Stimulated activated CD4-positive, alpha-beta T cell treated with anti-CD3 and anti-CD28 coated beads, Interleukin-15, amount 100 ng/mL, for 48 hours (primary cell): ENCODE results near the gene FMO1.
"Not testable (repeated sequence)": the region's sequence is repeated elsewhere in the genome, so short reads cannot be mapped to it uniquely, and the experiment has no call there.

Experiments used
- DNase-seq, 2 donors: peaks; one replicate each; pipeline ENCODE4 v3.0.0-alpha.2; 2020; ENCODE audit warnings: low read depth in 2 of 2

FMO1 gene, protein sequence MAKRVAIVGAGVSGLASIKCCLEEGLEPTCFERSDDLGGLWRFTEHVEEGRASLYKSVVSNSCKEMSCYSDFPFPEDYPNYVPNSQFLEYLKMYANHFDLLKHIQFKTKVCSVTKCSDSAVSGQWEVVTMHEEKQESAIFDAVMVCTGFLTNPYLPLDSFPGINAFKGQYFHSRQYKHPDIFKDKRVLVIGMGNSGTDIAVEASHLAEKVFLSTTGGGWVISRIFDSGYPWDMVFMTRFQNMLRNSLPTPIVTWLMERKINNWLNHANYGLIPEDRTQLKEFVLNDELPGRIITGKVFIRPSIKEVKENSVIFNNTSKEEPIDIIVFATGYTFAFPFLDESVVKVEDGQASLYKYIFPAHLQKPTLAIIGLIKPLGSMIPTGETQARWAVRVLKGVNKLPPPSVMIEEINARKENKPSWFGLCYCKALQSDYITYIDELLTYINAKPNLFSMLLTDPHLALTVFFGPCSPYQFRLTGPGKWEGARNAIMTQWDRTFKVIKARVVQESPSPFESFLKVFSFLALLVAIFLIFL

GRCh38 chr1:171248302-171248701 is at the start of gene FMO1:
Gene FMO1, plus strand, starts transcription at chr1:171248494. Its CDS starts 9,594 bp downstream, at chr1:171258088.
- no peak for DNase-seq

DNA sequence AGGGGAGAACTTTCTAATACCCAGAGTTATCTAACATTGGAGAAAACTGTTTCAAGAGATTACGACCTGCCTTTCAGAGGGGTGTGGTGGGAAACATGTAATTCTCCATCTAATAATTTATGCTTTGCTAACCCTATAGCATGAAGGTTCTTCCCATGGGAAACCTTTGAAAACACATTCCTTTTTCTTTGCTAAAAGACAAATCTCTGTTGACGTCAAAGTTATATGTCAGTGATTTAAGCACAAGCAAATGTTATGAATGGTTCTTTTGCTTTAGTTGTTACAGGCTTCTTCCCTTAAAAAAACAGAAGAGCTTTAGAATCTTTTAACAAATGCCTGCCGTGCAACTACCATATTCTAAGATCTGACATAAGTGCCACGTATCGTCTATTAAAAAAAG is 44.0 kb upstream of the FMO1 start:
- no peak for DNase-seq

- no peak for DNase-seq
Measured at GRCh38 chr1:171206204-171206977, 41.9 kb upstream of the FMO1 start.

GRCh38 chr1:171206978-171207355 is 41.3 kb upstream of the FMO1 start:
- no peak for DNase-seq

DNA sequence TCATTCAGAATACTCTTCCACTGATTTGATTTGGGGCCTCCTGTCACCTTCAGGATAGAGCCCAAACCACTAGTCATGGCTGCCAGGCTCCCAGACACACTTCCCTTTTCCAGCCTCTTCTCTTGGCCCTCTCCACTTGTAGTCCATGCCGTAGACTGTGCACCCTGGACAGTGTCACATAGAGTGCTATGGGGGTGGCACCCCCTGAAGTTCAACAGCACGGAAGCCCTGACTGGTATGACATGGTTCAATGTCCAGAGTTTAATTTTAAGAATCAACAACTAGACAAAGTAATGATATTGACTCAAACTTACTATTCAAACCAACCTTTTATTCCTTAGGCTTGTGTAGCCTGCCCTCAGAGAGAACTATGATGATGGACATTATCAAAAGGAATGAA is 40.9 kb upstream of the FMO1 start:
- DNase-seq, result no peak

GRCh38 chr1:171210355-171210754 is 37.9 kb upstream of the FMO1 start:
- DNase-seq, result no peak

- no peak for DNase-seq
Measured at GRCh38 chr1:171212607-171213351, 35.5 kb upstream of the FMO1 start.

- DNase-seq, result no peak
Measured at GRCh38 chr1:171213559-171214454, 34.5 kb upstream of the FMO1 start.

DNA sequence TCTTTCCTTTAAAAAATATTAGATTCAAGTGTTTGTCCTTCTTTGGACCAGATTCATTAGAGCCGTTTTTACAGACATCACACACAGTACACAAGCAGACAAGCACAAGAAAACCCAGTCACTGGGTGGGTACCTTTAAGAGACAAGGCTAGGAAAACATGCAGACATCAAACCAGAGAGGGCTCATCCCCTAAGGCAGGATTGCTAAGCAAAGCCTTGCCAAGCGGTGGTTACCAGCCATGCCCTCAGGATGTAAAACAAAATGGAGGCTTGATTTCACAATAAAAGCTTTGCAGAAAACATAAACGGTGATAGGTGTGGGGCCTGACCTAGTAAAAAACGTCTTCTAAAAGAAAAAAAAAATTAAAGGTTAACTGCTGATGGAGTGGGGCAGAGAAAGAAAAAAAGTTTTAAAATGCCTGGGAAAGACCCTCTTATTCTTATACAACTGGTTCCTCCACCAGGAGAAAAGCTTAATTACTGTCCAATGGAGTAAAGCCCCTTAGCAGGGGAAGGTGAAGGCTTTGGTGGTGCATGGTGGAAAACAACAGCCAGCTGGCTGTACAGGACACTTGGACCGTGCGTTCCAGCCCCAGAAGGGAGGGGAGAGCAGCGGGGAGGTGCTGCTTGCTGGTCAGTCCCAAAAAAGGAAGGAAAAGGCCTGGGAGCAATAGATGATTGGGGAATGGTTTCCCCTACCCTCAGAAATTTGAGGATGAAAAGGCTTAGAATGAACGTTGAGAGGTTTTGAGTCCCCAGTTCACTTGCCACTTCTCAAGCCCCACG is 30.4 kb upstream of the FMO1 start:
- DNase-seq, result no peak

GRCh38 chr1:171218661-171219060 is 29.6 kb upstream of the FMO1 start:
- DNase-seq, result no peak

GRCh38 chr1:171219346-171220080 is 28.8 kb upstream of the FMO1 start:
- no peak for DNase-seq

DNA sequence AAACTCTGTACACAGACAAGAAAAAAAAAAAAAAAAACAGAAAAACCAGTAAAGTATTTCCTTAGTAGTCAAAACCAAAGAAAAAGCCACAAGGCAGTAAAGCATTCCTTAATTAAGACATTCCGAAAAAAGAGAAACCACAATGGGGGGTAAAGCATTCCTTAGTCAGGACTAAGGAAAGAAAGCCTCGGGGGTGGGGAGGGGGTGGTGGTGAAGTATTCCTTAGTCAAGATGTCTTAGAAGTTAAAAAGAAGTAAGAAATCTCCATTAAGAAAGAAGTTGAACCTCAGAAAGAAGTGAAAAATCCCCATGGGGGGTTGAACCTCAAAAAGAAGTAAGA is 28.2 kb upstream of the FMO1 start:
- DNase-seq, result no peak

DNA sequence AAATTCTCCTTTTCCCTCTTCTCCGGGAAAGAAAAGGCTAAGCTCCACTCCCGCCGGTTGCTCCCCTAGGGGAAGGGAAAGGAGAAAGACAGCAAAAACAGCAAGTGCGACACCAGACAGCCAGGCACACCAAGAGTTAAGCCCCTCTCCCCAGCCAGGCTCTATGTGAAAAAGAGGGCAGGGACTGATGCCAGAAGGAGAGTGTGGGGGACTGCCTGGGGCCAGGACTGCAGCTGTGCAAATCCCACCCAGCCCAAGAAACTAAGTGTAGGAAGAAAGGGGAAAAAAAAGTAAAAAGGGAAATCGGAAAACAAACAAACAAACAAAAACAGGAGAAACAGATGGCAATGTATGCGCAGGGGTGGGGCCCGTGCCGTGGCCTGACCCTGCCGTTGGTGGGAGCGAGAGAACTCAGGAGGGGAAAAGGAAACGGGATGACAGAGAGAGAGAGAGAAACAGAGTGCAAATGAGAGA is 27.7 kb upstream of the FMO1 start:
- DNase-seq, result no peak

GRCh38 chr1:171221665-171222591 is 26.4 kb upstream of the FMO1 start:
- DNase-seq, result no peak

GRCh38 chr1:171222936-171223335 is 25.4 kb upstream of the FMO1 start:
- no peak for DNase-seq

DNA sequence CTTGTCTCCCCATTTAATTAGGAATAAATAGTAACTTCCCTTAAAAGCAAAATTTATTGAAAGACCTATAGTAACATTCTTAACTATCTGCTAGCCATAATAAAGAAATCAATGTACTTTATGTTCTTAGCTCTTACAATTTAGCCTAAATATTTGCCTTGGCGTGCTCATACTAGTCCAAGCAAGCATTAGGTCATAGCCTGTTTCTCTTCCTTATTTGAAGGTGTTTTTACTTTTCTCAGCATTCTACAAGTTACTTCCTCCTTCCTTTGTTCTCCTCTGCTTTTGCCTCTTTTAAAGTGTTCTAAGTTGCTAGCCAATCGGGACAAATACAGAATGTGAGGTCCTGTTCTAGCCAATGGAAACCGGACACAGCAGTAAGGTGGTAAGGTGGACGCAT is 24.0 kb upstream of the FMO1 start:
- DNase-seq, result not testable (repeated sequence)

DNA sequence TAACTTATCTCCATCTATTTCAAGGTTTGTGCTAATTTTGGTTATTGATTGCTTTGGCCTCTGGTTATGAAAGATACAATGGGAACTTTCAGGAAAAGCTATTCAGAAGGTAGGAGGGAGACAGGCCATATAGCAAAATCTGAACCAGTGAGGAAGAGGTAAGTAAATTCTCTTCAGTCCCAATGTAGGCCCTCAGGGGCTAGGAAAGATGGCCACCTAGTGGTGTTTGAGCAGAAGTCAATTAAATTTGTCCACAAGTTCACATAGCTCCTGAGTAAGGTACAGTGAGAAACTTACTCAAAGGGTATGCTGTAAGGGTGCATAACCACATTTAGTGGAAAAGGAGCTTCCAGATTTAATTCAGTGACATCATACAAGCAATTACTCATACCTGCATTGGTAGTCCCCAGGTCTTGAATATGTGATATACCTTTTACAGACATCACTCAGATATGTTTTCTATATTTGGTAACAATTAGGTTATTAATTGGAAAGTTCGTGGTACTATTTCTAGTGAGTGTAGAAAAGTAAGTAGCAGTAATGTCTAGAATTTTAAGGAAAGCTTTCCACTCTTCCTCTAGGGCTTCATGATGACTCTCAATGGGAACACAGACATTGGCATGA is 21.4 kb upstream of the FMO1 start:
- no peak for DNase-seq

DNA sequence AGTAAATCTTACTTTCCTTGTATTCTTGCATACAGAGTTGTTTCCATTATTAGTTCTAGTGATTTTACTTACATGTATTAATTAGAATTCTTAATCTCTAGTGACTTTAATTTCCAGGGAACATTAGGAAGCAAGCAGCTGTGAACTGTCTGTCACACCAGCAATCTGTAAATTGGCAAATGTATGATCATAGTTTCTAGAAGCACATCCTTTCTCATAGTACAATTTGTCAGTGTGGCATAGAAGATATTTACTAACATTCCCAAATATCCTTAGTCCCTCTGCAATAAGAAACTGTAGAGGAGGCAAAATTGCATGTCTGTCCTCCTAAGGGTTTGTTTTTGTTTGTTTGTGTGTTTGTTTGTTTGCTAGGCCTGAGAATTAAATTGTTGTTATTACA is 17.0 kb upstream of the FMO1 start:
- DNase-seq, result no peak
